ENCODE data around the gene PXK. TPM values are rescaled to one million over a fixed set of nuclear protein-coding genes. Genes with fewer than 3 reads are reported as not detected.

Gene PXK
- total RNA-seq, 1 donor from 2014 or later, result 16.1 TPM

- peak; percentile 2 to 88 for DNase-seq (ENCODE audit: low read depth in 2 of 2)
Observed at GRCh38 chr3:58383904-58384303, 51.2 kb downstream of the PXK start.

GRCh38 chr3:58384381-58385090, 51.8 kb downstream of the PXK start:
- DNase-seq (ENCODE audit: low read depth in 2 of 2), result no peak

- peak; percentile 95 to 96 for DNase-seq (ENCODE audit: low read depth in 2 of 2)
Observed at GRCh38 chr3:58386626-58387365, 54.1 kb downstream of the PXK start.

- peak in 1 of 2 donors; percentile 33 for DNase-seq (ENCODE audit: low read depth in 2 of 2)
Observed at GRCh38 chr3:58387650-58388546, 55.2 kb downstream of the PXK start.

GRCh38 chr3:58388550-58389091, 55.9 kb downstream of the PXK start:
- DNase-seq (ENCODE audit: low read depth in 2 of 2), result peak; percentile 50 to 56

- peak in 1 of 2 donors; percentile 43 for DNase-seq (ENCODE audit: low read depth in 2 of 2)
Observed at GRCh38 chr3:58391156-58391865, 58.6 kb downstream of the PXK start.

- DNase-seq (ENCODE audit: low read depth in 2 of 2), result no peak
Observed at GRCh38 chr3:58392181-58392580, 59.5 kb downstream of the PXK start.

- DNase-seq (ENCODE audit: low read depth in 2 of 2), result no peak
Observed at GRCh38 chr3:58394339-58394738, 61.6 kb downstream of the PXK start.

- no peak for DNase-seq (ENCODE audit: low read depth in 2 of 2)
Observed at GRCh38 chr3:58398669-58399333, 66.1 kb downstream of the PXK start.

GRCh38 chr3:58403513-58404109, 70.9 kb downstream of the PXK start:
- no peak for DNase-seq (ENCODE audit: low read depth in 2 of 2)

- DNase-seq (ENCODE audit: low read depth in 2 of 2), result peak; percentile 40 to 62
Observed at GRCh38 chr3:58404396-58404795, 71.7 kb downstream of the PXK start.

- no peak for DNase-seq (ENCODE audit: low read depth in 2 of 2)
Observed at GRCh38 chr3:58408906-58409305, 76.2 kb downstream of the PXK start.

GRCh38 chr3:58409663-58410062, 77.0 kb downstream of the PXK start:
- DNase-seq (ENCODE audit: low read depth in 2 of 2), result no peak

- no peak for DNase-seq (ENCODE audit: low read depth in 2 of 2)
Observed at GRCh38 chr3:58411036-58411435, 78.3 kb downstream of the PXK start.

- DNase-seq (ENCODE audit: low read depth in 2 of 2), result no peak
Observed at GRCh38 chr3:58411851-58412830, 79.4 kb downstream of the PXK start.

GRCh38 chr3:58414538-58415197, 82.0 kb downstream of the PXK start:
- DNase-seq (ENCODE audit: low read depth in 2 of 2), result peak; percentile 68 to 69

- DNase-seq (ENCODE audit: low read depth in 2 of 2), result no peak
Observed at GRCh38 chr3:58416191-58416590, 83.5 kb downstream of the PXK start.

- no peak for DNase-seq (ENCODE audit: low read depth in 2 of 2)
Observed at GRCh38 chr3:58417075-58417474, 84.4 kb downstream of the PXK start.

All from lung microvascular endothelial cell (primary cell).